Measurements from ENCODE around the gene NPAS3.

Gene NPAS3

DNA sequence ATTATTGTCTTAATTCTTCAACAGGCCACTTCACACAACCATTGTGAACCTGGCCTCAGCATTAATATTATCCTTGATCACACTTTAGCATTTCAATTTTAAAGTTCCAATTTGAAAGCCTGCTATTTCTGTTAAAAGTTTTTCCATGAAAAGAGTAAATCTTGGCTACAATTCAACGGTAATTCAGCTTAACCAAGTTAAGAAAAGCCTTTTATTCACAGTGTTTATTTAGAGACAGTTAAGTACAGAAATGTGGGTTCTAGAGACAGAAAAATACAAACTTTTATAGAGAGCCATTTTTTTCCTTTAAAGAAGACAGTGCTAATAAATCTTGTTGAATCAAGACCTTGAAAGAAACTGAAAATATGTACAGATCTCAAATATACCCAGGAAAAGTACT is 103.9 kb downstream of the NPAS3 start:
- Mint-ChIP-seq H3K27me3 (ENCODE audit: low read depth) (peaks cover 4% of the 10 kb centered on the region), H3K36me3 (ENCODE audit: low read depth) (peaks cover 48% of the 10 kb centered on the region), H3K9me3 (peaks cover 35% of the 10 kb centered on the region), H3K27ac (no peak overlapping the region), H3K4me1 (peaks cover 6% of the 10 kb centered on the region), H3K4me3 (no peak overlapping the region)
- TF ChIP-seq, protein P1, sequence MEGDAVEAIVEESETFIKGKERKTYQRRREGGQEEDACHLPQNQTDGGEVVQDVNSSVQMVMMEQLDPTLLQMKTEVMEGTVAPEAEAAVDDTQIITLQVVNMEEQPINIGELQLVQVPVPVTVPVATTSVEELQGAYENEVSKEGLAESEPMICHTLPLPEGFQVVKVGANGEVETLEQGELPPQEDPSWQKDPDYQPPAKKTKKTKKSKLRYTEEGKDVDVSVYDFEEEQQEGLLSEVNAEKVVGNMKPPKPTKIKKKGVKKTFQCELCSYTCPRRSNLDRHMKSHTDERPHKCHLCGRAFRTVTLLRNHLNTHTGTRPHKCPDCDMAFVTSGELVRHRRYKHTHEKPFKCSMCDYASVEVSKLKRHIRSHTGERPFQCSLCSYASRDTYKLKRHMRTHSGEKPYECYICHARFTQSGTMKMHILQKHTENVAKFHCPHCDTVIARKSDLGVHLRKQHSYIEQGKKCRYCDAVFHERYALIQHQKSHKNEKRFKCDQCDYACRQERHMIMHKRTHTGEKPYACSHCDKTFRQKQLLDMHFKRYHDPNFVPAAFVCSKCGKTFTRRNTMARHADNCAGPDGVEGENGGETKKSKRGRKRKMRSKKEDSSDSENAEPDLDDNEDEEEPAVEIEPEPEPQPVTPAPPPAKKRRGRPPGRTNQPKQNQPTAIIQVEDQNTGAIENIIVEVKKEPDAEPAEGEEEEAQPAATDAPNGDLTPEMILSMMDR (IDR thresholded peaks at IDR 0.05; ENCODE audit: unreplicated experiment in 3 of 3): no peak

DNA sequence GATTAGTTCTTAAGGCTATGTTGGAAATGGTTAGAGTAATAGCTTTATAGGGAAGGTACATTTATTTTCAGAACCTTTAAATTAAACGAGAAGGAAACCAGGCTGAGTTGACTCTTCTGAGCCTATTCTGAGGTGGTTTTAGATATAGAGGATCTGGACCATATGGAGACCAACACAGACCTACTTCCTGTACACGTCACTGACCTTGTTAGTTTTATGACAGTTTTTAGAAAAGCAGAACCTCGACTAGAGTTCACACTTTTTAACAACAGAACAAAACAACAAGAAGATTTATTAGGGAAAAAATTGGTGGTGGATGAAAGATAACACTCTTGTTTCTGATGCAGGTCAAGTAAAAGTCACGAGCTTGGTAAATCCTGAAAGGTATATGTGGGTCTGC is 107.1 kb downstream of the NPAS3 start:
- Mint-ChIP-seq H3K4me3 (no peak overlapping the region), H3K36me3 (ENCODE audit: low read depth) (peaks cover 57% of the 10 kb centered on the region), H3K4me1 (no peaks in the 10 kb centered on the region), H3K27me3 (ENCODE audit: low read depth) (peaks cover 4% of the 10 kb centered on the region), H3K27ac (no peak overlapping the region), H3K9me3 (peaks cover 38% of the 10 kb centered on the region)
- TF ChIP-seq, protein P1 (IDR thresholded peaks at IDR 0.05; ENCODE audit: unreplicated experiment in 3 of 3): no peak

DNA sequence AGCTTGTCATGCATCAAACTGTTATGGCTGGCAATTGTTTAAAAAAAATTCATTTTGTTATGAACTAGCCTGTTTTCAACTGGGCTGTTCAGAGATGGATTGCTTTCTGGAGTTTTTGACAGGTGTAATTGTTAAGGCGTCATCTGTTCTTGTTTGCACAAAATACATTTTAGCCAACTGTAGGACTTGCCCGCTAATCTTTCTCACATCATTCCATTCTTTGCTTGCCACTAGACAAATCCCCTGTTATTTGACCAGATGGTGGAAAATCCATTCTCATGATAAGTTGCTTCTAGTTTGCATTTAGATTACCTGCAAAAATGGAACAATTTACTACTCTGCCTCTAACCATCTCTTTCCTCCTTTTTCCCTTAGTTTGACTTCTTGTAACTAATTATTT is 114.3 kb downstream of the NPAS3 start:
- Mint-ChIP-seq H3K36me3 (ENCODE audit: low read depth) (peaks cover 15% of the 10 kb centered on the region), H3K9me3 (peaks cover 3% of the 10 kb centered on the region), H3K4me3 (no peak overlapping the region), H3K27me3 (ENCODE audit: low read depth) (no peaks in the 10 kb centered on the region), H3K4me1 (no peaks in the 10 kb centered on the region), H3K27ac (peak overlapping the region in 1 of 3 experiments; percentile 71)
- TF ChIP-seq, protein P1 (IDR thresholded peaks at IDR 0.05; ENCODE audit: unreplicated experiment in 3 of 3): no peak

DNA sequence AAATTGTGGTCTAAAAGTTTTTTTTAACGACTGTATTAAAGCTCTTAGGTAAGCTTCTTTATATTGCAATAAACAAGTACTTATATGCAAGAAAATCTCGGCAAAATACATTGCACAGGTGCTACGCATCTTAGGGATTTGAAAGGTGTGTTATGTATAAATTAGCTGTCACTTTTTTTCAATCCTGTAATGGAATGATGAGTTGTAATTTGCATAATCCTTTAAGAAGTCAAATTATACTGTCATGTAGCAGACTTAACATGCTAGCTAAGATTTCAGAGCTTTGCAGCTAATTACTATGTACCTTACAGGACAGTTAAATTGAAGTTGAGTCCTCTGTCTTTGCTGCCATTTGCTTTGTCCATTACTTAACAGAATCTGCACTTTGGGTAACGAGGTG is 117.5 kb downstream of the NPAS3 start:
- Mint-ChIP-seq H3K4me1 (no peaks in the 10 kb centered on the region), H3K36me3 (ENCODE audit: low read depth) (peaks cover 3% of the 10 kb centered on the region), H3K9me3 (no peaks in the 10 kb centered on the region), H3K27me3 (ENCODE audit: low read depth) (no peaks in the 10 kb centered on the region), H3K4me3 (no peak overlapping the region), H3K27ac (peak overlapping the region in 1 of 3 experiments; percentile 73)
- TF ChIP-seq, protein P1 (IDR thresholded peaks at IDR 0.05; ENCODE audit: unreplicated experiment in 3 of 3): no peak

DNA sequence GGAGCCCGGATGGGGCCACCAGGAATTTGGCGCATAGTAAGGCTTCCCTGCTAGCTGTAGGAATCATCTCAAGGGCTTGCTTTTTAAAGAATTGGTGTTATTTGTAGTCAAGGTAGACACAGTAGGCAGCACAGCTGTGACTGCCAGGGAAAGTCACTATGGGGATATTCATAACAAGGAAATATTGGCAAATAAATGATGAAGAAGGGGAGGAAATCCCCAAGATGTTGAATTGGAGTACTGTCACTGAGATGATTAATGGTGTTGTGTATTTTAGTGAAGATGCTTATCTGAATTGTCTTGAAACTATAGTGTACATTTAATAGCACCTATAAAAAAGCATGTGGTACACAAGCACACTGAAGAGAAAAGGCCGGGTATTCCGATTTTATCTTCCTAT is 118.9 kb downstream of the NPAS3 start:
- Mint-ChIP-seq H3K4me1 (no peaks in the 10 kb centered on the region), H3K27me3 (ENCODE audit: low read depth) (no peaks in the 10 kb centered on the region), H3K27ac (no peak overlapping the region), H3K36me3 (ENCODE audit: low read depth) (peaks cover 3% of the 10 kb centered on the region), H3K9me3 (no peaks in the 10 kb centered on the region), H3K4me3 (no peak overlapping the region)
- TF ChIP-seq, protein P1 (IDR thresholded peaks at IDR 0.05; ENCODE audit: unreplicated experiment in 3 of 3): no peak

DNA sequence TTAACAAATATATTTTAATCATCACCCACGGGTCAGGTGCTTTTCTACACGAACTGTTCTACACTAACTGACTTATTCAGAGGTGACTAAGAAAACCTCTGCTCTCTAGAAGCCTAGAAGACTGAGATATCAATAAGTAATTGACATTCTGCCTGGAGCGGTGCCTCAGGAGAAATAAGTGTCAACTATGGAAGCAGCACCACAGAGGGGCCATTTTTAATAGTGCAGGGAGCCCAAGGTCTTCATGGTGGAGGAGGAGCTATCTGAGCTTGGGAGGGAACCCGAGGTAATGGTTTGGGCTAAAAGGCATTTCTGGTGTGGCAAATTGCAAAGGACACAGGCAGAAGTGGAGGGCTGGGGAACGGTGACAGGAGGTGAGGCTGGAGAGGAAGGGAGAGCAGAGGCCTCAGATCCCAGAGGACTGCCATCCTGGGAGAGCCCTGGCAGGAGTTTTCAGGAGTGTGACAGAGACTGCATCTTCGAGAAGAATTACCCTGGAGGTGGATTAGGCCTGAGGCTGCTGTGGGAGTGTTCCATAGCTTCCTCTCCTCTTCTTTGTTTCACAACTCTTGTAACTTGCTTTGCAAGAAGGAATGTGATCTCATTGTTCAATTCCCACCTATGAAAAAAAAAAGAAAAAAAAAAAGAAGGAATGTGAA is 123.1 kb downstream of the NPAS3 start:
- no peak overlapping the region for H3K4me3 Mint-ChIP-seq
- H3K27ac Mint-ChIP-seq: peak overlapping the region in 1 of 3 experiments; percentile 83
- no peaks in the 10 kb centered on the region for H3K4me1 Mint-ChIP-seq
- no peaks in the 10 kb centered on the region for H3K27me3 Mint-ChIP-seq (ENCODE audit: low read depth)
- TF ChIP-seq, protein P1 (IDR thresholded peaks at IDR 0.05; ENCODE audit: unreplicated experiment in 3 of 3): no peak
- no peaks in the 10 kb centered on the region for H3K36me3 Mint-ChIP-seq (ENCODE audit: low read depth)
- H3K9me3 Mint-ChIP-seq: no peaks in the 10 kb centered on the region

Data from nephron (organoid).